ENCODE data around the gene KDM2B.

Gene KDM2B

DNA sequence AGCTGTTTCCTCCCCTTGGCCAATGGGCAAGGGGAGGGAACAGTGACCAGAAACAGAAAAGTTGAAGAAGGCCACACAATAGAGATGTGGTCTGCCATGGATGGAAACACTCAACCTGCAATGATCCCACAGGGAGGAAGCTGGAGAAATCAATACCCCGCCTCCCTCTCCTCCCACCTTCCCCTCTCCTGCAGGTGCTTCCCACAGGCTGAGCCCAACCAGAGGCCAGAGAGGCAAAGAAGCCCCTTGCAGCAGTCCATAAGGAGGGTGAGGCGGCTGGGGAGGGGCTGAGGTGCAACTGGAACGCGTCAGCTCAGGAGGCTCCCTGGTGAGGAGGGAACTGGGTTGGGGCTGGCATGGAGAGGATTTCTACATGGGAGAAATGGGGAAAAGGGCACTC, 96.9 kb downstream of the KDM2B start:
- H3K4me3 ChIP-seq (ENCODE audit: low read depth, low read length): no peak overlapping the region

DNA sequence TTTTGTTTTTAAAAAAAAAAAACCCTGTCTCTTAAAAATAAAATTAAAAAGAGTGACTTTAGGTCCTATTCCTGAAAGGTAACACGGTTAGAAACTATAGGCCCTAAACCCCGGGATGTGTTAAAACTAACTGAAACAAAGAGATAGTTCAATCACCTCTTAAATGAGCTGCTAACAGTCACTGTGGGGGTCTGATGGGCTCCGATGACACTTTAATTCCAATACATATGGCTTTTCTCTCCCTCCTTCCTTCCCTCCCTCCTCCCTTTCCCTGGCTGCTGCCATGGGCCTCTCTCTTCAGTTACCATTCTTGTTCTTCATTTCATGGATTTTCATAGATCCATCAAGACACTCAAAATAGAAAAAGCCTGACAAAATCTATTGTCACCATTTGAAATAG, 104.3 kb downstream of the KDM2B start:
- in situ Hi-C loops (cut with HindIII; ENCODE audit: low sequenced_read_pairs): no loop called here
- TF ChIP-seq, protein P1, sequence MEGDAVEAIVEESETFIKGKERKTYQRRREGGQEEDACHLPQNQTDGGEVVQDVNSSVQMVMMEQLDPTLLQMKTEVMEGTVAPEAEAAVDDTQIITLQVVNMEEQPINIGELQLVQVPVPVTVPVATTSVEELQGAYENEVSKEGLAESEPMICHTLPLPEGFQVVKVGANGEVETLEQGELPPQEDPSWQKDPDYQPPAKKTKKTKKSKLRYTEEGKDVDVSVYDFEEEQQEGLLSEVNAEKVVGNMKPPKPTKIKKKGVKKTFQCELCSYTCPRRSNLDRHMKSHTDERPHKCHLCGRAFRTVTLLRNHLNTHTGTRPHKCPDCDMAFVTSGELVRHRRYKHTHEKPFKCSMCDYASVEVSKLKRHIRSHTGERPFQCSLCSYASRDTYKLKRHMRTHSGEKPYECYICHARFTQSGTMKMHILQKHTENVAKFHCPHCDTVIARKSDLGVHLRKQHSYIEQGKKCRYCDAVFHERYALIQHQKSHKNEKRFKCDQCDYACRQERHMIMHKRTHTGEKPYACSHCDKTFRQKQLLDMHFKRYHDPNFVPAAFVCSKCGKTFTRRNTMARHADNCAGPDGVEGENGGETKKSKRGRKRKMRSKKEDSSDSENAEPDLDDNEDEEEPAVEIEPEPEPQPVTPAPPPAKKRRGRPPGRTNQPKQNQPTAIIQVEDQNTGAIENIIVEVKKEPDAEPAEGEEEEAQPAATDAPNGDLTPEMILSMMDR (IDR thresholded peaks at IDR 0.05; ENCODE audit: low read depth, low read length, missing control alignments): no peak
- no peak for DNase-seq (ENCODE audit: low read depth)
- no peak overlapping the region for H3K4me3 ChIP-seq (ENCODE audit: low read depth, low read length)

More for the DNA sequence above, 96.9 kb downstream of the KDM2B start:
- TF ChIP-seq, protein P1 (IDR thresholded peaks at IDR 0.05; ENCODE audit: low read depth, low read length, missing control alignments): no peak
- no peak for DNase-seq (ENCODE audit: low read depth)
- in situ Hi-C loops (cut with HindIII; ENCODE audit: low sequenced_read_pairs): no loop called here

DNA sequence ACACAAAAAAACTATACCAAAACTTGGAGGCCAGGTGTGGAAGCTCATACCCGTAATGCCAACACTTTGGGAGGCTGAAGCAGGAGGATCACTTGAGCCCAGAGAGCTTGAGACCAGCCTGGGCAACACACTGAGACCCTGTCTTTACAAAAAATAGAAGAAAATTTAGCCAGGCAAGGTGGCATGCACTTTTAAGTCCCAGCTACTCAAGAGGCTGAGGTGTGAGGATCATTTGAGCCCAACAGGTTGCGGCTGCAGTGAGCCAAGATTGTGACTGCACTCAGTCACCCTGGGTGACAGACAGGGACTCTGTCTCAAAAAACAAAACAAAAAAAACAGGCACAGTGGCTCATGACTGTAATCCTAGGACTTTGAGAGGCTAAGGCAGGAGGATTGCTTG, 105.5 kb downstream of the KDM2B start:
- no peak for DNase-seq (ENCODE audit: low read depth)
- TF ChIP-seq, protein P1 (IDR thresholded peaks at IDR 0.05; ENCODE audit: low read depth, low read length, missing control alignments): no peak
- no peak overlapping the region for H3K4me3 ChIP-seq (ENCODE audit: low read depth, low read length)
- in situ Hi-C loops (cut with HindIII; ENCODE audit: low sequenced_read_pairs): no loop called here

DNA sequence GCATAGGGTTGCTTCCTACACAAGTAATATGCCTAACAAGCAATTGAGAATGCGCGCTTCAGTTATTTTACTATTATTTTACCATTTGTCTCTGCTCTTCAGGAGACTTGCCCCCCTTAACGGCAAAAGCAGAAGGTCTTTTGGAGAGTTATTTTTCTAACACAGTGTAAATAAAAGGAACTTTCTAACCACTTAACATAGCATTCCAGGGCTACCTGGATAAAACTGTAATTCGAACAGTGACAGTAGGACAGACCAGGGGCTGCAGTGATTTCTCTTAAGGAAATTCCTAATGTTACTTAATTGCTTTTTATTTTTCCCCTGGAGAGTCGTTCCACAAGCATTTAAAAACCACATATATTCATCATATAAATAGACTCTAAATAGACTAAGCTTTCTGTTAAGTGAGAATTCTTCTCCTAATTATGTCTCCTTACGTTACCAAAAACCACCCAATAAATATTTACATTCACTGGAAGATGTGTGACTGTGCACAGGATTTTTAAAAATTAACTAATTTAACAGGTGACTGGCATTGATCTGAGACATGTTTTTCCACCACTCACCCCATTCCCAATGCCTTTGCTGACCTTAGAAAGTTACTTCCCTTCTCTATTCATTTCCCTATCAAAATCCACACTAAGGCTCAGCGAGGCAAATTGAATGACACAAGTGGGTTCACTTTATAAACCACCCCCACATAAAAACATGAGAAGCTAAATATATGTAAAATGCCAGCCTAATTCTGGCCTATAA, 108.5 kb downstream of the KDM2B start:
- no peak for DNase-seq (ENCODE audit: low read depth)
- in situ Hi-C loops (cut with HindIII; ENCODE audit: low sequenced_read_pairs): no loop called here
- no peak overlapping the region for H3K4me3 ChIP-seq (ENCODE audit: low read depth, low read length)
- TF ChIP-seq, protein P1 (IDR thresholded peaks at IDR 0.05; ENCODE audit: low read depth, low read length, missing control alignments): no peak

DNA sequence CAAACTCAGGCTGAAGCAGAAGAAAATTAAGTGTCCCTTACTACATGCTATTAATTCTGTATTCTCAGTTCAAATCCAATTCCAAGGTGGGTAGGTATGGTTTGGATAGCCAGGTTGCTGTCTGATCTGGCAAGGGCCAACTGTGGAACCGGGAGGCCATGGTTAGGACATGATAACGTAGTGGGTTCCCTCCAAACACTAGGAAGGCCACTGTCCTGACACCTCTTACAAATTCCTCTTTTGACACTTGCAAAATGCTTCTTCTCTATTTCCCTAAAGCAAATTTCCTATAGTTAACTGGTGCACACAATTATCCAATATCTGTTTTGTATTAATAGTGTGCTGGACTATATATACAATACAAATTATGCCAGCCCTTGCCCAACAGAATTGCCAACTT, 110.1 kb downstream of the KDM2B start:
- in situ Hi-C loops (cut with HindIII; ENCODE audit: low sequenced_read_pairs): no loop called here
- no peak for DNase-seq (ENCODE audit: low read depth)
- no peak overlapping the region for H3K4me3 ChIP-seq (ENCODE audit: low read depth, low read length)
- TF ChIP-seq, protein P1 (IDR thresholded peaks at IDR 0.05; ENCODE audit: low read depth, low read length, missing control alignments): no peak

DNA sequence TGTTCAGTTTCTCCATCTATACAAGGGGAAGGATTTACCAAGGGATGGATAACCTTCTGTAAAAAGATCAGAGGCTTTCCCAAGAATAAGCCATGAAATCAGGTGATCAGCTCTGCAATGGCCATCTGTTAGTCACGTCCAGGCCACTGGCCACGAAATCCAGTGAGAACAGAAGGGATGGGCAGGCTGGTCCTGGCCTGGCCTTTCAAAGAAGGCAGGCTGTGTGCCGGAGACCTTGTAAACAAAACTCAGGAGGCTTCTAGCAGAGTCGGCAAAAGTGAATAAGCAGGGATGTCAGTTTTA, 112.4 kb downstream of the KDM2B start:
- no peak for DNase-seq (ENCODE audit: low read depth)
- in situ Hi-C loops (cut with HindIII; ENCODE audit: low sequenced_read_pairs): no loop called here

More for the DNA sequence above, 112.4 kb downstream of the KDM2B start:
- no peak overlapping the region for H3K4me3 ChIP-seq (ENCODE audit: low read depth, low read length)
- TF ChIP-seq, protein P1 (IDR thresholded peaks at IDR 0.05; ENCODE audit: low read depth, low read length, missing control alignments): no peak
